GM12864 (cell line): ENCODE results near the gene AANAT.

Source experiments
- DNase-seq: peaks from one replicate; pipeline ENCODE4 v3.0.0-alpha.2; 2011; ENCODE audit warnings: low read depth
- H3K4me3 ChIP-seq: 2 replicates; pipeline ENCODE4 v1.5.1; 2011; ENCODE audit warnings: mild to moderate bottlenecking, low read depth, low read length, control low read depth
- TF ChIP-seq, protein P1 (sequence below): IDR thresholded peaks from 2 replicates; pipeline ENCODE4 v1.5.1; 2011; ENCODE audit warnings: low read depth, mild to moderate bottlenecking, moderate library complexity, low read length, control low read depth, inconsistent platforms; ENCODE audit errors: missing control alignments

AANAT gene

DNA sequence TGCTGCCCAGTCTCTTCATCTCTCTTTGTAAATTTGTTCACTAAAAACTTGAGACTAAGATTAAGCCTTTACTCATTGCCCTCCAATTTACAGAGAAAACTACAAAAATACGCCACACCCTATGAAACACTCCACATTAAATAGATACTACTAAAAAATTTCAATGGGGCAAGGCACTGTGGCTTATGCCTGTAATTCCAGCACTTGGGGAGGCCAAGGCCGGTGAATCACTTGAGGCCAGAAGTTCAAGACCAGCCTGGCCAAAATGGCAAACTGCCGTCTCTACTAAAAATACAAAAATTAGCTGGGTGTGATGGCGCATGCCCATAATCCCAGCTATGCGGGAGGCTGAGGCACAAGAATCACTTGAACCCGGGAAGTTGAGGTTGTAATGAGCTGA, 18.3 kb upstream of the AANAT start:
- TF ChIP-seq, protein P1, sequence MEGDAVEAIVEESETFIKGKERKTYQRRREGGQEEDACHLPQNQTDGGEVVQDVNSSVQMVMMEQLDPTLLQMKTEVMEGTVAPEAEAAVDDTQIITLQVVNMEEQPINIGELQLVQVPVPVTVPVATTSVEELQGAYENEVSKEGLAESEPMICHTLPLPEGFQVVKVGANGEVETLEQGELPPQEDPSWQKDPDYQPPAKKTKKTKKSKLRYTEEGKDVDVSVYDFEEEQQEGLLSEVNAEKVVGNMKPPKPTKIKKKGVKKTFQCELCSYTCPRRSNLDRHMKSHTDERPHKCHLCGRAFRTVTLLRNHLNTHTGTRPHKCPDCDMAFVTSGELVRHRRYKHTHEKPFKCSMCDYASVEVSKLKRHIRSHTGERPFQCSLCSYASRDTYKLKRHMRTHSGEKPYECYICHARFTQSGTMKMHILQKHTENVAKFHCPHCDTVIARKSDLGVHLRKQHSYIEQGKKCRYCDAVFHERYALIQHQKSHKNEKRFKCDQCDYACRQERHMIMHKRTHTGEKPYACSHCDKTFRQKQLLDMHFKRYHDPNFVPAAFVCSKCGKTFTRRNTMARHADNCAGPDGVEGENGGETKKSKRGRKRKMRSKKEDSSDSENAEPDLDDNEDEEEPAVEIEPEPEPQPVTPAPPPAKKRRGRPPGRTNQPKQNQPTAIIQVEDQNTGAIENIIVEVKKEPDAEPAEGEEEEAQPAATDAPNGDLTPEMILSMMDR, result no peak
- H3K4me3 ChIP-seq, result no peak overlapping the region
- no peak for DNase-seq

DNA sequence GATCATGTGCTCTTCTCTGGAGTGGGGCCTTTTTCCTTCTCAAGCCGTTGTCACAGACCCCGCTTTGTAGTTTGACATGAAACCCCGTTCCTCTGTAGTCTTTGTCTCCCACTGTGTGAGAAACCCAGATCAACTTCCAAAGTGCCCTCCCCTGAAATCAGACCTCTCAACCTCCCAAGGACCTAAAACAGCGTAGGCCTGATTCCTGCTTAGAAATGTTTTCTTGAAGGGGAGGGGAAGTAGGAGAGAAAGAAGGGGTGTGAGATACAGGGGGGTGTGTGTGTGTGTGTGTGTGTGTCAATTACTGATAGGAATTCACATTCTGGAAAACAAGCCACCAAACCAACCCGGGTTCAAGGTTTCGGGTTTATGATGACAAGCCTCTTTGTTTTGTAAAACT, 15.9 kb upstream of the AANAT start:
- peak overlapping the region; percentile 58 for H3K4me3 ChIP-seq
- no peak for DNase-seq
- TF ChIP-seq, protein P1, result no peak

DNA sequence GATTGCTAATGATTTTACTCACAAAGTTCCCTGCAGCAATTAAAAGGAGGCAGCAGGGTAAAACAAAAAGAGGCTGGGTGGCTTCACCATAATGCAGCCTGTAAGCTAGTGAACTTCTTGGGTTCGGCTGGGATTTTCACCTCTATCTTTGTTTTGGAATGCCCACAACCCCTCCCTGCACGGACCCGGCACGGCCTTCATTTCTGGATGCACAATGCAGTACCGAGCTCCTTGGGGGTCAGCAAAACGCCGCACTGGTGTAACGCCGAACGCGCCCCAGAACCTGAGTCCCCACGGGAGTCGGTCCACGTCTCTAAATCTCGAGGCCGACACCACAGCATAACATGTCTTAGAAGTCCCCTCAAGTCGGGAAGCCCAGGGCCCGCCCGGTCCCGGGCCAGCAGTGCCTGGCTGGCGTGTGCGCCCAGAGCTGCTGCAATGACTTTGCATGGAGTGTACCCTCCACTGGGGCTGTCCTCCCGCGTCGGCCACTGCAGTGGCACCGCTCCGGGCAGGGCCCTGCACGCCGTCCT, 15.2 kb upstream of the AANAT start:
- H3K4me3 ChIP-seq, result peak overlapping the region; percentile 58
- DNase-seq, result no peak
- TF ChIP-seq, protein P1, result no peak

DNA sequence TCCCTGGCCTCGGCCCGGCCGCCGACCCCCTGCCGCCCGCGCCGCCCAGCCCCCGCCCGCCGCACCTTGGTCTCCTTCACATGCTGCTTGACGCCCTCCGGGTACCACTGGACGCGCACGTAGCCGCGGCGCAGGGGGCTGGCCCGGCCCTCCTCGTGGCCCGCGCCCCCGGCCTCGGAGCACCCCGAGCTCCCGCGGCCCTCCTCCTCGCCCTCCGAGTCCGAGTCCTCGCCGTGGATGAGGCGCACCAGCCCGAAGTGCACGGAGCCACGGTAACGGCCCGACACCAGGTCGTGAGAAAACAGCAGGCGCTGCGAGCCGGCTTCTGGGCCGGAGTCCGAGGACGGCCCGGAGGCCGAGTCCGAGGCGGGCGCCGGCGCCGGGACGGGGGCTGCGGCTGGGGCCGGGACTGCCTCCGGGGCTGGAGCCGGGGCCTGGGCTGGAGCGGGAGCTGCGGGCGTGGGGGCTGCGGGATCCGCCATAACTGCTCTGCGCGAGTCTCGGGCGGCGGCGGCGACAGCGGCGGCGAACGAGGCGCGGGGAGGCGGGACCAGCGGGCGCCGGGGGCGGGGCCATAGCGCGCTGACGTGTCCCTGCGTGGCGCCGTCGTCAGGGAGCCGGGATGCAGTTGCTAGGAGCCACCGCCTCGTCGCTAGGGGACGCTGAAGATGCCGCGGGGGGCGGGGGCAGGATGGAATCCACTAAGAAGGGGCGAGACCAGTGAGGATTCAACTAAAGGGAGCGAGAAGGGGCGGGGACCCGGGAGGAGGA, 14.6 kb upstream of the AANAT start, which contains the start of gene UBE2O:
Gene UBE2O (minus strand): TSS at position 493 of the 771 bp plus-strand sequence. CDS start 11 bp downstream, at position 482.
- TF ChIP-seq, protein P1, result peak; percentile 56
- peak within 1 kb of the TSS; percentile 58 for H3K4me3 ChIP-seq
- peak; percentile 45 for DNase-seq

DNA sequence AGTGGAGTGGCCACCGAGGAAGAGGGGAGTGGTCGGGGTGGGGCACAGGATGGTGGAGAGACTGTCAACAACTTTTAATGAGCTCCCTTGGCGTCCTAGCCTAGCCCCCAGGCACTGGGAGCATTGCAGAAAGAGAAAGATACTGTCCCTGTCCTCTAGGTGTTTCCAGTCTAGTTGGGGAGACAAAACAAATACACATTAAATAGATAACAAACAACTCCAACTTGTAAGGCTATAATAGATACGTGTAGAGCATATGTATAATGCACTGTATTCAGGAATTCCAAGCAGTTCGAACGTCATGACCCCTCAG, 14.0 kb upstream of the AANAT start:
- H3K4me3 ChIP-seq, result no peak overlapping the region
- no peak for DNase-seq
- TF ChIP-seq, protein P1, result no peak

DNA sequence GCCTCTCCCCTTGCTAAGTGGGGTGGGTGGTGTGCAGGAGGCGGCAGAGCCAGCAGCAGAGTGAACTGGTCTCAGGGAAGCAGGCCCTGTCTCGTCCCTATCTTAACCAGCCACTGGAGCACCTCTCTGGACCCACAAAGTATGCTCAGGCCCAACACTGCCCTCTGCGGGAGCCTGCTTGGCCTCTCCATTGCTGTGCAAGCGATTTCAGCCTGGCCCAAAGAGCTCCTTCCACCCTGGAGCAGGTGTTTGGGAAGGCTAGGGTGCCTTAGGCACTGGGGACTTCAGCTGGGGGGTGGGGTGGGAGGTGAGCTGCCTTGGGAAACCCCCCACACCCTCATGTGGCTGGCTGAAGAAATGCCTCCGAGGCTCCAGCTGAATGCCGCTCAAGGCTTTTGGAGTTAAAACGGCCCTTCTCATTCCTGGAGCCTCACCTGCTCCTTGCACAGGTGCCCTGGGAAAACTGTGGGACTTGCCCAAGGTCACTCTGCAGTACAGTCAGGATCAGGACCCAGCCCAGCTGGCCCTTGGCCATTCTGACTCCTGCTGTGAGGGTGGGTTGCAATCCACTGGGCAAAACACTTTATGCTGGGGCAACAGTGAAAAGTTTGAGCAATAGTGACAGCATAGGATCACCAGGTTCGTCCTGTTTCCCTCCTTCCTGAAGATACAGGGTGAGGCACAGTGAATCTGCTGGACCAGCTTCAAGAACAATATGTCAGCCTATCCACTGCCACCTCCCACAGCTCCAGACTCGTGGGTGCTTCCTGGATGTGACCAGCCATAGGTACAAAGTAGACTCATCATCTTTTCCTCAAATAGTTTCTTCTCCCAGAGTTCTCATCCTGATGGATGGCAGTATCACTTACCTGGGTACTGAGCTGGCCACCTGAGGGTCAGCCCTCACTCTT, 8.6 kb upstream of the AANAT start:
- H3K4me3 ChIP-seq, result no peak overlapping the region
- TF ChIP-seq, protein P1, result peak; percentile 81
- no peak for DNase-seq
